GM12872 (cell line): Measurements from ENCODE around the gene ELP4.

Source experiments
- CTCF ChIP-seq: IDR thresholded peaks from 3 replicates; pipeline ENCODE4 v1.5.1; 2011; ENCODE audit warnings: low read depth, mild to moderate bottlenecking, low read length, moderate library complexity; ENCODE audit not compliant: insufficient read depth

ELP4 gene

GRCh38 chr11:31813391-31814175 lies 304.0 kb downstream of the ELP4 start:
- no peak for TF ChIP-seq CTCF

- TF ChIP-seq CTCF, result no peak
Measured at GRCh38 chr11:31814176-31814868, 304.8 kb downstream of the ELP4 start.

DNA sequence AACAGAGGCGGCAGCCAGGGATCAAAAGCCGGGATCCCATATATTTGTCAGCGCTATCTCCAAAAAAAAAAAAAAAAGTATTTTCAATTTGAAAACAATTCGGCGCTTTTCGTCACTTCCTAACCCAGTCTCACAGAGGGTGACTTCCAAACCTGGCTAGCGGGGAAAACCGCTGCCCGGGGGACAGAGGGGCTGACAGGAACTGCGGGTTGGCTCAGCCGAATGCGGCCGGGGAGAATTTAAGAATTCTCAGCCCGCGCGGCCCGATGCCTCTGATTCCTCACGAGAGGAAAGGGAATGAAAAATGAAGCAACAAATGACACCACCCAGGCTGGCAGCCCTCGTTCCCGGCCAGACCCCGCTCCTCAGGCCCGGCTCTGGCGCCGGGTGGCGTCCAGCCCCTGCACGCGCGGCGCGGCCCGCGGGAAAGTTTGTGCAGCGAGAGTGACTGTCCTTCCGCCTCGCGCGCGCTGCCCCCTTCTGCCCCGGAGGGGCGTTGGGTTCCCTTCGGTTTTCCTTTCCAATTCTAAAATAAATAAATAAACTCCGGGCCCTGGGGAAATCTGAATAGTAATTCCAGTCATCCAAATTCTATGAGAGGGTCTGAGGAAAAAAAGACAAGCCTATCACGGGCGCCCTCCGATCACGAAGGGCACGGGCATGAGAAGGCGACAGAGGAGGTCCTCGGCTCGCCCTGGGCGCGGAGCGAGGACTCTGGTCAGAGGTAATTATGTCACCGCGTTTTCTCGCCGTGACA lies 306.3 kb downstream of the ELP4 start:
- TF ChIP-seq CTCF, result no peak

GRCh38 chr11:31816468-31817053 lies 307.0 kb downstream of the ELP4 start:
- no peak for TF ChIP-seq CTCF

GRCh38 chr11:31817054-31817620 lies 307.6 kb downstream of the ELP4 start:
- no peak for TF ChIP-seq CTCF

DNA sequence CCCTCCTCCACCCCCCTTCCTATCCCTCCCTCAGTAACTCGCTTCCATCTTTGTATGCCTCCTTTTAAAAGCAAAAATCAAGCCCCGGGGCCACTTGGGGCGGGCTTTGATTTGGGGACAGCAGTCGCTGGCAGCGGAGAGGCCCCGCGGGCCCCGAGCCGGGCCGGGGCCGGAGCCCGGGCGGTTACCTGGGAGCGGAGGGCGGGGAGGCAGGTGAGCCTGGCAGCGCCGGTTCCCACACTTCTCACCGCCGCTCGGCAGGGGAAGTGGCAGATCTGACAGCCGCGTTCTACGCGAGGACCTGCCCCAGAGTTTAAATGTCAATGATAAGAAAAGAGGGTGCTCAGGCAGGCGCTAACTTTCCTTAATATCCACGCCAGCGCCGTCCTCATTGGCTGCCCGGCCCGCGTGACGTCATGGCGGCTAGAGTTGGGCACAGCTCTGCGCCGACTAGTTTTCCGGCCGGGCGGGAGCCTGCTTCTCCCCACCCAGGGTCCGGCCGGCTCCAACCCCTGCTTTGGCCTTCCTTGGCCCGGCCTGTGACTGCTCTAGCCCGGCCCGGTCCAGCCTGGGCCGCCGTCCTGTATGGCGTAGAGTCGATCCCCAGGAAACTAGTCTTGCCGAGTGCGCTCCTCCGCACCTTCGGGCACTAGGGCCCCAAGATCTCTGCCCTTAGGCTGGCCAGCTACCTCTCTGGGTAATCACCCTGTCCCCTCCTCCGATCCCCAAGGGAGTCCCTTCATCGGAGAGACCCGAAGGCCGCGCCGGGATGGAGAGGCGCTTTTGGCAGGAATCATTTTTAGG lies 308.3 kb downstream of the ELP4 start:
- no peak for TF ChIP-seq CTCF
